Glutamatergic neuron (in vitro differentiated cells): ENCODE measurements around the gene ZNF281. TPM values are rescaled to one million over a fixed set of nuclear protein-coding genes. Genes with fewer than 3 reads are reported as not detected.
"Not testable (repeated sequence)": the region's sequence is repeated elsewhere in the genome, so short reads cannot be mapped to it uniquely, and the experiment has no call there.

ENCODE experiments used
- DNase-seq: peaks from one replicate; pipeline ENCODE4 v3.0.0; 2022
- H3K27ac Mint-ChIP-seq: one replicate; pipeline ENCODE4 v1.8.0; 2020; ENCODE audit warnings: mild to moderate bottlenecking, mixed read lengths, inconsistent platforms; ENCODE audit not compliant: unreplicated experiment
- H3K27me3 Mint-ChIP-seq: one replicate; pipeline ENCODE4 v1.8.0; 2020; ENCODE audit warnings: mild to moderate bottlenecking, moderate library complexity, mixed read lengths, inconsistent platforms; ENCODE audit not compliant: unreplicated experiment
- H3K36me3 Mint-ChIP-seq: one replicate; pipeline ENCODE4 v1.8.0; 2020; ENCODE audit warnings: mild to moderate bottlenecking, mixed read lengths, inconsistent platforms; ENCODE audit not compliant: unreplicated experiment
- H3K4me1 Mint-ChIP-seq: one replicate; pipeline ENCODE4 v1.8.0; 2020; ENCODE audit warnings: mild to moderate bottlenecking, low read depth, mixed read lengths, inconsistent platforms; ENCODE audit not compliant: unreplicated experiment
- H3K4me3 Mint-ChIP-seq: one replicate; pipeline ENCODE4 v1.8.0; 2020; ENCODE audit warnings: mild to moderate bottlenecking, mixed read lengths, inconsistent platforms; ENCODE audit not compliant: unreplicated experiment
- H3K9me3 Mint-ChIP-seq: one replicate; pipeline ENCODE4 v1.8.0; 2020; ENCODE audit warnings: mild to moderate bottlenecking, moderate library complexity, mixed read lengths, inconsistent platforms; ENCODE audit not compliant: unreplicated experiment
- CTCF ChIP-seq: fragments of 200-600 bp; sonication (generic); IDR thresholded peaks from one replicate; pipeline ENCODE4 v1.5.0; 2021; ENCODE audit not compliant: partially characterized antibody, unreplicated experiment
- total RNA-seq: library from RNA; stranded (reverse); fragmentation: NEBNext Ultra II Directional; extraction: Animal tissue kit (Norgen Biotek cat#: 25700); gene quantifications from one replicate; pipeline ENCODE4 v1.2.1, GENCODE V29; 2021; ENCODE audit not compliant: unreplicated experiment

The ZNF281 gene
- total RNA-seq, 1 donor from 2014 or later, result 32.2 TPM

GRCh38 chr1:200359610-200360163 is 50.1 kb downstream of the ZNF281 start:
- H3K36me3 Mint-ChIP-seq, result no peaks in the 10 kb centered on the region

GRCh38 chr1:200357925-200358324 is 51.9 kb downstream of the ZNF281 start:
- H3K27me3 Mint-ChIP-seq, DNase-seq, H3K4me1 Mint-ChIP-seq, H3K36me3 Mint-ChIP-seq, H3K27ac Mint-ChIP-seq, H3K9me3 Mint-ChIP-seq, H3K4me3 Mint-ChIP-seq: not testable (repeated sequence)

More at GRCh38 chr1:200359610-200360163, 50.1 kb downstream of the ZNF281 start:
- H3K4me1 Mint-ChIP-seq, result peaks cover 2% of the 10 kb centered on the region
- no peaks in the 10 kb centered on the region for H3K27me3 Mint-ChIP-seq
- DNase-seq, result no peak
- no peak for TF ChIP-seq CTCF
- H3K9me3 Mint-ChIP-seq, result no peaks in the 10 kb centered on the region
- H3K27ac Mint-ChIP-seq, result no peak overlapping the region
- no peak overlapping the region for H3K4me3 Mint-ChIP-seq

- peaks cover 2% of the 10 kb centered on the region for H3K4me1 Mint-ChIP-seq
- no peak overlapping the region for H3K27ac Mint-ChIP-seq
- H3K4me3 Mint-ChIP-seq, result no peak overlapping the region
- TF ChIP-seq CTCF, result no peak
- no peaks in the 10 kb centered on the region for H3K27me3 Mint-ChIP-seq
- no peaks in the 10 kb centered on the region for H3K36me3 Mint-ChIP-seq
- H3K9me3 Mint-ChIP-seq, result no peaks in the 10 kb centered on the region
- DNase-seq, result no peak
Measured at GRCh38 chr1:200355801-200356200, 54.0 kb downstream of the ZNF281 start.

Other genes with a start within 250 kb of the ZNF281 start
- 2.9 TPM for gene KIF14, start 210.7 kb upstream of the ZNF281 start, total RNA-seq